ENCODE data around the gene LAPTM5. TPM values are rescaled to one million over a fixed set of nuclear protein-coding genes. Genes with fewer than 3 reads are reported as not detected.

Gene LAPTM5
- total RNA-seq, 1 donor from 2014 or later, result not detected

- H3K36me3 Mint-ChIP-seq, result no peaks in the 10 kb centered on the region
- TF ChIP-seq EZH2phosphoT487 (IDR thresholded peaks at IDR 0.05) (no peak), CTCF (IDR thresholded peaks at IDR 0.05) (no peak), EZH2 (IDR thresholded peaks at IDR 0.05) (no peak)
- H3K4me1 Mint-ChIP-seq, result peaks cover 8% of the 10 kb centered on the region
- no peak overlapping the region for H3K27ac Mint-ChIP-seq
- Histone ChIP-seq H2AFZ (replicated peaks) (no peak overlapping the region), H3F3A (ENCODE audit: low read depth) (peaks cover 4% of the 10 kb centered on the region), H4K20me1 (ENCODE audit: low read depth) (no peaks in the 10 kb centered on the region), H3K9me3 (ENCODE audit: low read depth) (no peaks in the 10 kb centered on the region), H3K27me3 (no peaks in the 10 kb centered on the region), H3K79me2 (ENCODE audit: low read depth) (no peaks in the 10 kb centered on the region), H3K36me3 (no peaks in the 10 kb centered on the region), H3K27ac (no peak overlapping the region), H3K4me3 (no peak overlapping the region), H3K4me1 (peaks cover 15% of the 10 kb centered on the region), H3K9ac (no peak overlapping the region), H3K4me2 (no peak overlapping the region)
- H3K9me3 Mint-ChIP-seq, result no peaks in the 10 kb centered on the region
- no peak for DNase-seq (ENCODE audit: low spot score)
- peaks cover 12% of the 10 kb centered on the region for H3K27me3 Mint-ChIP-seq (ENCODE audit: insufficient read depth, low read depth)
- no peak overlapping the region for H3K4me3 Mint-ChIP-seq
Observed at GRCh38 chr1:30705698-30706097, 51.9 kb downstream of the LAPTM5 start.

GRCh38 chr1:30704765-30705509 is 52.6 kb downstream of the LAPTM5 start:
- Histone ChIP-seq H3F3A (ENCODE audit: low read depth) (peaks cover 4% of the 10 kb centered on the region), H4K20me1 (ENCODE audit: low read depth) (no peaks in the 10 kb centered on the region), H3K4me2 (no peak overlapping the region), H3K27ac (no peak overlapping the region), H2AFZ (replicated peaks) (no peak overlapping the region), H3K79me2 (ENCODE audit: low read depth) (no peaks in the 10 kb centered on the region), H3K36me3 (no peaks in the 10 kb centered on the region), H3K4me3 (no peak overlapping the region), H3K9me3 (ENCODE audit: low read depth) (no peaks in the 10 kb centered on the region), H3K4me1 (peaks cover 14% of the 10 kb centered on the region), H3K9ac (no peak overlapping the region), H3K27me3 (no peaks in the 10 kb centered on the region)
- no peak for DNase-seq (ENCODE audit: low spot score)
- Mint-ChIP-seq H3K4me3 (no peak overlapping the region), H3K9me3 (no peaks in the 10 kb centered on the region), H3K27ac (no peak overlapping the region), H3K36me3 (no peaks in the 10 kb centered on the region), H3K27me3 (ENCODE audit: insufficient read depth, low read depth) (peaks cover 9% of the 10 kb centered on the region), H3K4me1 (peaks cover 8% of the 10 kb centered on the region)
- no peak for TF ChIP-seq EZH2 (IDR thresholded peaks at IDR 0.05)
- no peak for TF ChIP-seq EZH2phosphoT487 (IDR thresholded peaks at IDR 0.05)
- TF ChIP-seq CTCF (IDR thresholded peaks at IDR 0.05), result no peak

- no peaks in the 10 kb centered on the region for H3K9me3 Mint-ChIP-seq
- no peaks in the 10 kb centered on the region for H3K27me3 ChIP-seq
Observed at GRCh38 chr1:30704271-30704670, 53.3 kb downstream of the LAPTM5 start.

More at GRCh38 chr1:30704271-30704670, 53.3 kb downstream of the LAPTM5 start:
- H3F3A ChIP-seq (ENCODE audit: low read depth), result peaks cover 4% of the 10 kb centered on the region
- Mint-ChIP-seq H3K27me3 (ENCODE audit: insufficient read depth, low read depth) (peaks cover 6% of the 10 kb centered on the region), H3K27ac (no peak overlapping the region), H3K36me3 (no peaks in the 10 kb centered on the region), H3K4me3 (no peak overlapping the region), H3K4me1 (peaks cover 8% of the 10 kb centered on the region)
- no peaks in the 10 kb centered on the region for H4K20me1 ChIP-seq (ENCODE audit: low read depth)
- H3K4me1 ChIP-seq, result peaks cover 14% of the 10 kb centered on the region
- H3K4me2 ChIP-seq, result no peak overlapping the region
- DNase-seq (ENCODE audit: low spot score), result no peak
- TF ChIP-seq EZH2phosphoT487 (IDR thresholded peaks at IDR 0.05) (no peak), CTCF (IDR thresholded peaks at IDR 0.05) (no peak), EZH2 (IDR thresholded peaks at IDR 0.05) (no peak)
- no peak overlapping the region for H3K27ac ChIP-seq
- H2AFZ ChIP-seq (replicated peaks), result no peak overlapping the region
- no peaks in the 10 kb centered on the region for H3K9me3 ChIP-seq (ENCODE audit: low read depth)
- H3K9ac ChIP-seq, result no peak overlapping the region
- no peaks in the 10 kb centered on the region for H3K79me2 ChIP-seq (ENCODE audit: low read depth)
- no peaks in the 10 kb centered on the region for H3K36me3 ChIP-seq
- no peak overlapping the region for H3K4me3 ChIP-seq

All from neural progenitor cell (in vitro differentiated cells).